ENCODE results near the gene RHBDF2.

RHBDF2 gene

GRCh38 chr17:76469991-76470739, 31.1 kb downstream of the RHBDF2 start:
- no peak for DNase-seq (ENCODE audit: low read depth)
- TF ChIP-seq, protein P1, sequence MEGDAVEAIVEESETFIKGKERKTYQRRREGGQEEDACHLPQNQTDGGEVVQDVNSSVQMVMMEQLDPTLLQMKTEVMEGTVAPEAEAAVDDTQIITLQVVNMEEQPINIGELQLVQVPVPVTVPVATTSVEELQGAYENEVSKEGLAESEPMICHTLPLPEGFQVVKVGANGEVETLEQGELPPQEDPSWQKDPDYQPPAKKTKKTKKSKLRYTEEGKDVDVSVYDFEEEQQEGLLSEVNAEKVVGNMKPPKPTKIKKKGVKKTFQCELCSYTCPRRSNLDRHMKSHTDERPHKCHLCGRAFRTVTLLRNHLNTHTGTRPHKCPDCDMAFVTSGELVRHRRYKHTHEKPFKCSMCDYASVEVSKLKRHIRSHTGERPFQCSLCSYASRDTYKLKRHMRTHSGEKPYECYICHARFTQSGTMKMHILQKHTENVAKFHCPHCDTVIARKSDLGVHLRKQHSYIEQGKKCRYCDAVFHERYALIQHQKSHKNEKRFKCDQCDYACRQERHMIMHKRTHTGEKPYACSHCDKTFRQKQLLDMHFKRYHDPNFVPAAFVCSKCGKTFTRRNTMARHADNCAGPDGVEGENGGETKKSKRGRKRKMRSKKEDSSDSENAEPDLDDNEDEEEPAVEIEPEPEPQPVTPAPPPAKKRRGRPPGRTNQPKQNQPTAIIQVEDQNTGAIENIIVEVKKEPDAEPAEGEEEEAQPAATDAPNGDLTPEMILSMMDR (IDR thresholded peaks at IDR 0.05; ENCODE audit: control insufficient read depth, extremely low read depth, insufficient read depth), result no peak
- no peak overlapping the region for H3K4me3 ChIP-seq (ENCODE audit: low read depth, low read length)

DNA sequence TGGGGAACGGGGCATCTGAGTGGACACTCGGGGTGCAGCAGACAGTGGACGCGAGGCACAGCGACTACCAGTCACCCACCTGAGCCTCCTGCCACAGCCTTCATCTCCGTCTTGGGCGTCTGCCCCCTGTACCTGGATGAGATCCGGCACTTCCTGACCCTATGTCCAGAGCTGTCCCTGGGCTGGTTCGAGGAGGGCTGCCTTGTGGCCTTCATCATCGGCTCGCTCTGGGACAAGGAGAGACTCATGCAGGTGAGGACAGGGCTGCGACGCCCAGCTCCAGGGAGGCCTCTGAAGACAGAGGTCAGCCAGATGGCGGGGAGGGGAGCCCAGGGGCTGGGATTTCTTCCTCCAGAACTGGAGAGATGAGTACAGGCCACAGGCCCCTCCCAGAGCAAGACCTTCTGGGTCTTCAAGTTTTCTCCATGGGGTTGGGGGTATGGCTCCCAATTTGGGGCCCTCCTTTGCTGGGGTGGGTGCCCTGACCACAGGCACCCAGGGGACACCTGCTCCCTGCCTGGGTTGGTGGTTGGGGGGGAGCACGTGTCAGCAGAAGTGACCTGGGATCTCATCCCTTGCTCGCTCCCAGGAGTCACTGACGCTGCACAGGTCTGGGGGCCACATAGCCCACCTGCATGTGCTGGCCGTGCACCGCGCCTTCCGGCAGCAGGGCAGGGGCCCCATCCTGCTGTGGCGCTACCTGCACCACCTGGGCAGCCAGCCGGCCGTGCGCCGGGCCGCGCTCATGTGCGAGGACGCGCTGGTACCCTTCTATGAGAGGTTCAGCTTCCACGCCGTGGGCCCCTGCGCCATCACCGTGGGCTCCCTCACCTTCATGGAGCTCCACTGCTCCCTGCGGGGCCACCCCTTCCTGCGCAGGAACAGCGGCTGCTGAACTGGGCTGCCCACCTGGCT, 31.9 kb downstream of the RHBDF2 start:
- TF ChIP-seq, protein P1 (IDR thresholded peaks at IDR 0.05; ENCODE audit: control insufficient read depth, extremely low read depth, insufficient read depth), result no peak
- H3K4me3 ChIP-seq (ENCODE audit: low read depth, low read length), result no peak overlapping the region
- DNase-seq (ENCODE audit: low read depth), result no peak

- TF ChIP-seq, protein P1 (IDR thresholded peaks at IDR 0.05; ENCODE audit: control insufficient read depth, extremely low read depth, insufficient read depth), result no peak
- DNase-seq (ENCODE audit: low read depth), result no peak
- H3K4me3 ChIP-seq (ENCODE audit: low read depth, low read length), result no peak overlapping the region
Measured at GRCh38 chr17:76468634-76469010, 32.6 kb downstream of the RHBDF2 start.

DNA sequence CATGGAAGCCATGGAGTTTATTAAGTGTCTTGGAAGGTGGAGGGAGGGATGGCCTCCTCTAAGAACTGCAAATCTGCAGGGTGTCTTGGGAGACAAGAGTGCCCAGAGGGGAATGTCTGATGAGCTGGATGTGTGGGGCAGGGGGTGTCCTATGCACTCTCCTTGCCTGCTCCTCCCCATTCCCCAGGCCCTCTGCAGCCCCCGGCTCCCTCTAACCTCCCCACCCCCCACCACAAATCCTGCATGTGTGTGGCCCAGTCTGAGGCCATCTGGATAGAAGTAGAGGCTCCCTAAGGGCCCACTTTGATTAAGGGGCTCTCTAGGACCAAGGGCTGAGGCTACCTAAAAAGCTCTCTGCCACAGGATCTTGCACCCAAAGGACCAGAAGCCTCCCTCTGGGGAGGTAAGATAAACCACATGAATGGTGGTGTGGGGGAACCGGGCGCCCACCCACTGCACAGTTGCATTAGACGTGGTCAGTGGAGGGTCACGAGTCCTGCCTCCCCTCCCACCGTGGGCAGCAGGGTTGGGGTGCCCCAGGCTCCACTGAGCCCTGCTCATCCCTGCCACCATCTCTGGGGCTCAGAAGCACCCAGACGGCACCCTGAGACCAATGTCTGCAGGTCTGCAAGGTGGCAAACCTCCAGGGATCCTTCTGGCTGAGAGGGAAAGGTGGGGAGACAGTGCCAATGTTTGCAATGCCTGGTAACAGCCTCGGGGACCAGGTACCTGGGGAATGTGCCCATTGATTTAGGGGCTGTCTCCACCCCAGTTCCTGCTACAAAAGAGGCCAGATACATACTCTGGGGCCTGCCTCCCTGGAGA, 33.2 kb downstream of the RHBDF2 start:
- no peak for DNase-seq (ENCODE audit: low read depth)
- no peak overlapping the region for H3K4me3 ChIP-seq (ENCODE audit: low read depth, low read length)
- TF ChIP-seq, protein P1 (IDR thresholded peaks at IDR 0.05; ENCODE audit: control insufficient read depth, extremely low read depth, insufficient read depth), result no peak

DNA sequence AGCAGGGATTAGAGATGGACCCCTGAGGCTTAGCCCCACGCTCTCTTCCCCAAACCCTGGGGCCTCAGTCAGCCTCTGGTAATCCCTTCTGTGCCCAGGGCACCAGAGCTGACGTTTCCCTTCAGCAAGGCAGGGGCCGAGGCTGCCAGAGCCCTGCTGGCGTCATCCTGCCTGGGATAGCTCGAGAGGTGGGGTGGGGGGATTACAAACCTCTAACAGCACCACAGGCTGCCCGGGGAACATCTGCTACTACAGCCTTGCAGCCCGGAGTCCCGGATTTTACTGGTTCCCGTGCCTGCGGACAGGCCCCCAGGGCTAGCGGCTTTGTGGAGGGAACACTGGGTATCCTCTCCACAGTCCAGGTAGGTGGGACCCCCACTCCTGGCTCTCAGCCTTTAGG, 33.9 kb downstream of the RHBDF2 start, which contains the start of gene AANAT:
Gene AANAT (plus strand): TSS at position 238 of the 400 bp plus-strand sequence. CDS start 1,144 bp downstream, outside the sequence.
- no peak for DNase-seq (ENCODE audit: low read depth)
- no peak within 1 kb of the TSS for H3K4me3 ChIP-seq (ENCODE audit: low read depth, low read length)
- TF ChIP-seq, protein P1 (IDR thresholded peaks at IDR 0.05; ENCODE audit: control insufficient read depth, extremely low read depth, insufficient read depth), result no peak

- no peak overlapping the region for H3K4me3 ChIP-seq (ENCODE audit: low read depth, low read length)
- no peak for DNase-seq (ENCODE audit: low read depth)
- TF ChIP-seq, protein P1 (IDR thresholded peaks at IDR 0.05; ENCODE audit: control insufficient read depth, extremely low read depth, insufficient read depth), result no peak
Measured at GRCh38 chr17:76466775-76467130, 34.5 kb downstream of the RHBDF2 start.

Data from LNCaP clone FGC (cell line).